ENCODE measurements around the gene CXCL11.

GRCh38 chr4:76011700-76012387 lies 24.0 kb downstream of the CXCL11 start:
- TF ChIP-seq POLR2AphosphoS5 (IDR thresholded peaks at IDR 0.05; ENCODE audit: borderline replicate concordance, low read depth, low read length) (no peak; the same call in 1 of the 2 replicates), FOXP2 (optimal IDR thresholded peaks at IDR 0.05; ENCODE audit: control extremely low read depth, extremely low read length, insufficient read depth) (no peak)

Data from SK-N-MC (cell line).